GM10266 (cell line): ENCODE measurements around the gene RRP9.

ENCODE experiments used
- DNase-seq: peaks from one replicate; pipeline ENCODE4 v3.0.0; 2012; ENCODE audit errors: extremely low spot score
- TF ChIP-seq, protein P1 (sequence below): IDR thresholded peaks from 2 replicates; pipeline ENCODE4 v1.5.1; 2012; ENCODE audit warnings: mild to moderate bottlenecking, low read depth; ENCODE audit not compliant: control insufficient read depth, insufficient read depth; ENCODE audit errors: missing control alignments

Gene RRP9

DNA sequence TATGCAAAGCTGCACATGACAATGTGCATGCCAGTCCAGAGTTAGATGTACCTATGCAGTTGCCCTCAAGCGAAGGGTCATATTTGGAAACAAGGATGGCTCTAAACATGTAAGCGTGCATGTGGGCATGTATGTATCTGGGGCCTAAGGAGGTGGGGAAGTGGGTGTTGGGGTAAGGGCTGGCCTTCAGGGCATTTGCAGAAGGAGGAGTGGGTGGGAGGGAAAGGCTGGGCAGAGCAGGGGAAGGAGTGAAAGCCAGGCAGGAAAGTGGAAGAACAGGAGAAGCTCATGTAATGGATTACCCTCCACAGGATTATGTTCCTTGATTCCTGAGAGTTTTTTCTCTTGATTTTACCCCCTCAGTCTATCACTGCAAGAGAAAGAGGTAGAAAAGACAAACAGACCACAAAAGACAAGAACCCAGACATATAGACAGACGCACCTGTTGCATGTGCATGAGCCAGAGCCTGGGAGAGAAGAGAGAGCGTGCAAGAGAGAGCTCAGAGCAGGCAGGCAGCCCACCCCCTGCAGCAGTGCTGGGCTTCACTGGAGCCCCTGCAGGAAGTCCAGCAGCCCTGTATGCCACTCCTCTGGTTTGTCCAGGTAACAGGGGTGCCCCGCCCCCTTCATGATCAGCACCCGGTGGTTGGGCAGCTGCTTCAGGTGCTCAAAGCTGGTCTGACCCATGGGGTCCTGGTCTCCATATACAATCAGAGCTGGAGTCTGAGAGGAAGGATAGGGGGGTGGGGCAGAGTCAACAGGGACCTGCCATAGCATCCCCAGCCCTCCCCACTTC lies 27.4 kb upstream of the RRP9 start:
- TF ChIP-seq, protein P1, sequence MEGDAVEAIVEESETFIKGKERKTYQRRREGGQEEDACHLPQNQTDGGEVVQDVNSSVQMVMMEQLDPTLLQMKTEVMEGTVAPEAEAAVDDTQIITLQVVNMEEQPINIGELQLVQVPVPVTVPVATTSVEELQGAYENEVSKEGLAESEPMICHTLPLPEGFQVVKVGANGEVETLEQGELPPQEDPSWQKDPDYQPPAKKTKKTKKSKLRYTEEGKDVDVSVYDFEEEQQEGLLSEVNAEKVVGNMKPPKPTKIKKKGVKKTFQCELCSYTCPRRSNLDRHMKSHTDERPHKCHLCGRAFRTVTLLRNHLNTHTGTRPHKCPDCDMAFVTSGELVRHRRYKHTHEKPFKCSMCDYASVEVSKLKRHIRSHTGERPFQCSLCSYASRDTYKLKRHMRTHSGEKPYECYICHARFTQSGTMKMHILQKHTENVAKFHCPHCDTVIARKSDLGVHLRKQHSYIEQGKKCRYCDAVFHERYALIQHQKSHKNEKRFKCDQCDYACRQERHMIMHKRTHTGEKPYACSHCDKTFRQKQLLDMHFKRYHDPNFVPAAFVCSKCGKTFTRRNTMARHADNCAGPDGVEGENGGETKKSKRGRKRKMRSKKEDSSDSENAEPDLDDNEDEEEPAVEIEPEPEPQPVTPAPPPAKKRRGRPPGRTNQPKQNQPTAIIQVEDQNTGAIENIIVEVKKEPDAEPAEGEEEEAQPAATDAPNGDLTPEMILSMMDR: no peak
- DNase-seq: no peak

DNA sequence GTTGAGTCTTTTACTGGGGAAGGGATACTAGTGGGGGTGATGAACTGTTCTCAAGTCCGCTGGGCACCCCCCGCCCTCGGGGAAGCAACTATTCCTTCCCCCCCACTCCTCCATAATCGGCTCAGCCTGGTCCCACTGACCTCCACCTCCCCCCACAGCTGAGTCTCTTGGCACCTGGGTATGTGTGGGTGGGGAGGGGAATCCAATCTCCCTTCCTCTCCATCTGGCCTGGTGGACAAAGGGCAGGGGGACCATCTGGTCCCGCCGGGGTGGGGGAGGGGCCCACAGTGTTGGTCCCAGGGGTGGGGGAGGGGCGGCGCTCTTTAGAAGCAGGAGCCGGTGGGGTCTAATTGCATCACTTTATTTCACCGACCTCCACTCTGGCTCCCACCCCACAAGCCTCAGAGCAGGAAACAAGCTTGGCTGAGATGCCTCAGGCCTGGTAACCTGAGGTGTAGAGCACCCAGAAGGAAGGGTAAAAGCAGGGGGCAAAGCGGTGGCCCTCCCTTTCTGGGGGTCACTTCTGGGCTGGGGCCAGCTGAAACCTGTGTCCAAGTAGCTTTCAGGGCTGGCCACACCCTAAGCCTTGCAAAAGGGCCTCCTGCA lies 26.6 kb upstream of the RRP9 start:
- no peak for DNase-seq

DNA sequence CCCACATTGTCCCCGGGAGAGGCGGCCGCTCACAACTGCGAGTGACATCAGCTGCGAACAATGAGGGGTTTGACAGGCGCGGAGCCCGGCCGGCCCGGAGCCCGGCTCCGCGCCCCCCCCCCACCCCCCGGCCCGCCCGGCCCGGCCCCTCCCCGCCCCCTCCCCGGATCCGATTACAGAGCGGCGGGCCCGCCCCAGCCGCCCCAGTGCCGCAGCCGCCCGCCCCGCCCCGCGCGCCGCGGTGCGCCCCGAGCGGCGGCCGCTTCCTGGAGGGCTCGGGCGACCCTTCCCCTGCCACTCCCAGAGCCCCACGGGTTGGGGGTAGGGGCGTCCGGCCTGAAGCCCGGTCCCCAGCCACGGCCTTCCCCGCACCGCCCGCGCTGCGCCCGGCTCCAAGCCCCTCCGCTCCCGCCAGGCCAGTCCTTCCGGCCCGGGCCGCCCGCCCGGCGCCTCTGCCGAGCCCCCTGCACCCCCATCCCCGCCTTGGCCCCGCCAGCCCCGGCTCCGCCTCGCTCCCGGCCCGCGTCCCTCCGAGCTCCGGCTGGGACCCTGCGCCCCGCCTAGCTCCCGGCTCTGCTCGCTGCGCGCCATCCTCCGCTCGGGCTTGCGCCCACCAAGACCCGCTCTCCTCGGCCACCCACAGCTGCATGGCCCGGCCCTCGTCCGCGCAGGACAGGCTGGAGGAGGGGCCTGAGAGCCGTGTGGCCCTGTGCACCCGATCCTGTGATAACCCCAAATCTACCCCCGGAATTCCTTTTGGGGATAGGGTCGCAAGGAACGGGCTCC lies 25.9 kb upstream of the RRP9 start, which contains the start of gene PCBP4:
Gene PCBP4 (minus strand): TSS at position 71 of the 786 bp plus-strand sequence. CDS start 6,214 bp downstream, outside the sequence.
- TF ChIP-seq, protein P1: no peak
- DNase-seq: peak; percentile 83

More for the DNA sequence above, 26.6 kb upstream of the RRP9 start:
- TF ChIP-seq, protein P1: no peak

DNA sequence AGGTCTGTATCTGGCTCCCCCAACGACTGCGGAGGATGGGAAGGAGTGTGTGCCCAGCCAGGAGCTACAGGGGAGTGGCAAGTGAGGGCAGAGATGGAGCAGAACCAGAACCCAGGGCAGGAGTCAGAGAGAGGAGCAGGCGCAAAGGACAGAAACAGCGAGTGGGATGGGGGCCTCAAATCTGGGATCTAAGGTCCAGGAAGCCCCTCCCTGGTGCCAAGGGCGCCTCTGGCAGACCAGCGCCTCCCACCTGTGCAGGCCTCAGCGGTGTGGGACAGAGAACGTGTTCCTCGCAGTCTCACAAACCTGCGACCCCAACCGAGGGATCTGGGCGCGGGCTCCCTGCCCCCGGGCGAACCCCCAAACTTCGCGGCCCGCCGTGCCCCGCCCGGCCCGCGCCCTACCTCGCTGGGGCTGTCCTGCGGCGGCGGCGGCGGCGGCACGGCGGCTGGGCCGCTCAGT lies 25.2 kb upstream of the RRP9 start:
- TF ChIP-seq, protein P1: no peak
- DNase-seq: no peak

DNA sequence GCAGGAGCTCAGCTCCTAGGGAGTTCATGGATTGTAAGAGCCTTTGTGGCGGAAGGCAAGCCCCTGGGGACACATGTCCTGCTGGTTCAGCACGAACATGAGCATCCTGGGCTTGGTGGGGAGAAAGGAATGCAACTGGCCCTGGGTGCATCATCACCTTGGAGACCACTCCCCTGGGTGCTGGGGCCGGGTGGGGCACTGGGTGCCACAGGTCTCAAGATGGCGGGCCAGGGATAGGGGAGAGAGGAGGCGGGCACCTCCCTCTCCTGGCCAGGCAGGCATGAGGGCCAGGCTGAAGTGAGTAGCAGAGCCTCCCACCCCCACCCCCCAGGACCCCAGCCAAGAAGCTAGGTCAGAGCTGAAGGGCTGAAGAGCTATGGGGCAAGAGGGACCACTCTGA lies 24.8 kb upstream of the RRP9 start:
- TF ChIP-seq, protein P1: no peak
- DNase-seq: no peak

DNA sequence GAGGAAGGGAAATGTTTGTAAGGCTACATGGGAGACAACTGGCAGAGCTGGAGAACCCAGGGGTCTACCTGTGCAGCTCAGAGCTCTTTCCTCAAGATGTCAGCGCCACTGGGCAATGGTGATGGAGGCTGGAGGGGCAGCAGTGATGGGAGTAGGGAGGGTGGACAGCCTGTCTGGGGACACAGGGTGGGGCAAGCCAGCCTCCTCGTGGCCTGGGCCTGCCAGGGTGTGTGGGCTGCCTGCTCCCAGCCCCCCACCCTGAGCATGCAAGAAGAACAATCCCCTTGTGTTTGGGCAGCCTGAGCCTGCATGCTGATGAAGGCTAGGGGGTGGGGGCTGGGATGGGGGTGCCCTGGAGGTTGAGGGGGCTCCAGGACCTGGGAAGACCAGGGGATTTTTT lies 24.3 kb upstream of the RRP9 start:
- DNase-seq: no peak

More for the DNA sequence above, 24.3 kb upstream of the RRP9 start:
- TF ChIP-seq, protein P1: no peak
